ENCODE results near the gene TBC1D2B.

The TBC1D2B gene

DNA sequence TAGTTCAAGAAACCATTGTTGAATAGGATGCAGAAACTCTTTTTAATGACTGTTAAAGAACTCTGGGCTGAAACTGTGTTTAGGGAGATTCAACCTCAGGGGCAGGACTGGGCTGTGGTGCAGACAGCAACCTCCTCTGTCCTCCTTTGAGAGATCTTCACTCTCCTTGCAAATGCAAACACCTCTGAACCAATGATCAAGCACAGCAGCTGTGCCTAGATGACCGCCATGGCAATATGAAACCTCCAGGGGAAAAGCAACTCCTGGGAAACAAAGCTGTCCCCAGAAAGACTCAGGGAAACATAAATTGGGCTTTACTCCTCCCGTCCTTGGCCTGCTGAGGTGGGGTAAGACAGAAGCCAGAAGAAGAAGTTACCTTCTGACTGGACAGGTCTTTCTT, 52.6 kb downstream of the TBC1D2B start:
- DNase-seq = no peak

DNA sequence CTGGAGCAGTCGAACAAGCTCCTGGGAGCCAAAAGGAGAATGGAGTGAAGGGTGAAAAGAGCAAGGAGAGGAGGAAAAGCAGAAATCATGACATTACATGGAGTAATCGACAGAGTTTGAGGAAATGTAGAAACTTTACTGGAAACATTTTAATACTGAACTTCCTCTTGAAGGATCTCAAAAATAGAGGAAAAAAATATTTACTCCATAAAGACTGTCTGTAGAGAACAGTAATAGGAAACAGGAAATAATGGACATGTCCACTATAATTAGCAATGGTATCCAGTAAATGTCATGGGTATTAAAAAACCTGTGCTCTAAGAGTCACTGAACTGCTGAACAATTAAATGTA, 53.0 kb downstream of the TBC1D2B start:
- DNase-seq = no peak

DNA sequence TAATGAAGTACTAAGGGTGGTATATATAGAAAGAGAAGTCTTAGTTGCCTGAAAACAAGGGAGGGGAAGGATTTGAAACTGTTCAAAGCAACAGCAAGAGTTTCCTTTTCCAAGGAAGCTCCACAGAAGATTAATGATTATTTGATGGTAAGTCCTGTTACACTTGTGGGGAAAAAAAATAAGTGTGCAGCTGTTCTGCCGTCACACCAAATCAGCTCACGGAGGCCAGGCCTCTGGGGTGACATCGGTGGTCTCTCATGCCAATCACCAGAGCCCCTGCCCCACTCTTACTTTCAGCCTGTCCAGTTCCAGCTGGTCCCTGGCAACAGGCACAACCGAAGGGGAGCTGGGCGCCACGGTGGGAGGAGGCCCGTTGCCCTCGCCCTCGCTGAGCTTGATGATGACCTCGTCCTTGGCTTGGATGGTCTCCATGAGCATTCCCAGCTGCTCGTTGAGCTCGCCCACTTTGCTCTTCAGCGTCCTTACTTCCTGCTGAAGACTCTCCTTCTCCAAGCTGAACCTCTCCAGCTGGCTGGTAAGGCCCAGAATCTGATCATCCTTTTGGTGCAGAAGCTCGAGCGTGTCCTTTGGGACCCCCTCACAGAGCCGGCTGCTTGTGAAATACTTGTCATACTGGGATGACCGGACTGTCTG, 53.5 kb downstream of the TBC1D2B start:
- DNase-seq = no peak

DNA sequence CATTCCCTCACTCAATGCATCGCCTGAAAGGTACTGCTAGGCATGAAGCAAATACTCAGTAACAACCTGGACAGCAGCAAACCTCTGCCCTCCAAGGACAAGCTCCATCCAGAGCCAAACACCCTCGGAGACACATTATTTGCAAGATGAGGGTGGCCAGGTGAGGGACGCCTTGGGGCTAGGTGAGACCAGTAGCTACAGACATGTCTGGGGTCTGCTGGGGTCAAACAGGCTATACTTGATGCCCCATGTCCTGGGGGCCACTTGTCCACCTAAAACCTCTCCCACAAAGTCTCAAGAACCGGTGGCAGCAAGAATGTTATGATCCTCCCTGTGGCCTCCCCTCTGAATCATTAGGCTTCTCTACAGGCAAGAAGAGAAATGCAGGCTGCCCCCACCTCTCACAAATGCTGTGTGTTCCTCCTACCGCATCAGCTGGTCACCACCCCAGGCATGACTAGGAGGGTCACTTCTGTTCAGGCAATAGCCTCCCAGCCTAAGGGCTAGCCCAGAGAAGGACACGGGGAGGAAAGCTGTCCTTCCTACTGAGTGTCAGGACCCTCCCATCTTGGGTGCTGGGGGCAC, 54.3 kb downstream of the TBC1D2B start:
- DNase-seq = no peak

DNA sequence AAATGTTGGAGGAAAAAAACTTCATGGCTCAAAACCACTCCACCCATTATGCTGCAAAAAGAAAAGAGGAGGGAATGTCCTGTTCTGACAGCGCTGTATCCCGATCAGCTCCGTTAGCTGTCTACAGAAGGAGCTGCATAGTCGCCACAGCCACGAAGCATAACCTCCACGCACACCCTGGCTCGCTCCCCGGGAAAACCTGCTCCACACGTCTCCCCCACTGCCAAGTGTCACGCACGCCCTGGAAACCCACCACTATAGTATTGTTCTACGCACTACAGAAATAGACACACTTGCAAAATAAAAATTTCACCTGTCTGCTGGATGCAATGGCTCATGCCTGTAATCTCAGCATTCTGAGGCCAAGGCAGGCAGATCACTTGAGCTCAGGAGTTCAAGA, 55.8 kb downstream of the TBC1D2B start:
- no peak for DNase-seq

DNA sequence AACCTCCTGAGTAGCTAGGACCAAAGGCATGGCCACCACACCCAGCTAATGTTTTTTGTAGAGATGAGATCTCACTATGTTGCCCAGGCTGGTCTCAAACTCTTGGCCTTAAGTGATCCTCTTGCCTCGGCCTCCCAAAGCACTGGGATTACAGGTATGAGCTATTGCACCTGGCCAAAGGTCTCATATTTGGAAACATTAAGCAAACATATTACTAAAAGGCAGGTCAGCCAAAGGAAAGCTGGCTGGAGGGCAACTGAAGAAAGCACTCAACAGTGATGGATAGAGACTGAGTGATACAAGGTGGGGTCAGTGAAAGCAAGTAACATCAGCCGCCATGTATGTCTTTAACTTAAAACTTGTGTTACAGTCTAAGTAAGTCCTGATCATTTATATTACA, 57.5 kb downstream of the TBC1D2B start:
- no peak for DNase-seq

DNA sequence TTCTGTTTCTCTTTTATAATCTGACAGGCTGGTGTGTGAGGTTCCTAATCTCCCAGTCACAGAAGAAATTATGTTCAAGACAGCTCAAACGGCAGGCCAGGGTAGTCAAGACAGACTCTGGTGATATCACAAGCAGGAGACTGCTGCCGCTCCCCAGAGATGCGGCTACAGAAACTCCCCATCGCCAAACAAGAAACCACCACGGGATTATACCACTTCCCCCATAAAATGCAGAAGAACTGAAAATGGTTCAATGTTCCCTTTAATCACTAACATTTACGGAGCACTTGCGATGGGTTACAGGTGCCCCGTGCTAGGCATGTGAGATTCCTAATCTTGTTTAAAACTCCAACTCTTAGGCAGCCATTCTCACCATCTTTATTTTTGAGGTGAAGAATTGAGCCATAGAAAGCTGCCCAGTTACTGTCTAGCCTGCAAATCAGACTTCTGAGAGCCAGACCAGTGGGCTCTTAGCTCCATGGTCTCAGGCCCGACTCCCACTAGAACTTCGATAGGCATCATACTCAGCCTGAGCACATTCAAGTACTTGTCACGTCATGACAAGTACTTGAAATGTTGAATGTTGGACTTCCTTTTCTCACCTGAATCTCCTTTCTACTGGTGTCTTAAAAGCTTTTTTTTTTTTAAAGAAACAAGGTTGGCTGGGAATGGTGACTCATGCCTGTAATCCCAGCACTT, 58.4 kb downstream of the TBC1D2B start:
- DNase-seq = no peak

DNA sequence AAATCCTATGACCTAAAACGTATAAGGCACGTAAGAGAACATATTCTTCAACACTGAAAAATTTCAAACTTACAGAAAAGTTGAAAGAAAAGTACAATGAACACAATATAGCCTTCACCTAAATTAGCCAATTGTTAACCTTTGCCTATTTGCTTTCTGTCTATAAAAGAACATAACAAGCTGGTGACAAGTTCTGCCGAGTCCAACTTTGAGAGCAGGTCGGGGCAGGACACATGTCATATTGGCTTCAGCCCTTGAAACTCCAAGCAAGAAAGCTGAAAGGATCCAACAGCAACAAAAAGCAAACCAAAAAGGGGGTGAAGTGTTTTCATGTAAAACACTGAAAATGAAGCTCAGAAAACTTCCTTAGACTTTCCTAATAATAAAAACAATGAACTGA, 59.1 kb downstream of the TBC1D2B start:
- DNase-seq = no peak

DNA sequence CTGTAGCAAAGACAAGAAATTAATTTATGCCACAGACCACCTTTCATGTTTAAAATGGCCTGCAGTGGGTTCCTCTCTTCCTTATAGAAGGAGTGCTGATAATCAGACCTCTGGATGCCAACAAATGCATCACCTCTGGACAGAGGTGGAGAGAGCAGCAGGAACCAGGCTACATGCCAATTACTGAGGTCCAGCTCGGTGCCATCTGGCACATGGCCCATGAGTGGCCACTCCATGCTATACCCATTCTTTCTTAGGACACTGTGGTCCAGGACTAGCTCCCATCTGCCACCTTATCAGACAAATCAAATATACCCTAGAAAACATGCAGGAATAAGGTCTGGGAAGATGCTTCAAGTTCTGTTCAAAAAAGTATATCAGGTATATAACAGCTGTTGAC, 60.7 kb downstream of the TBC1D2B start:
- DNase-seq = no peak

DNA sequence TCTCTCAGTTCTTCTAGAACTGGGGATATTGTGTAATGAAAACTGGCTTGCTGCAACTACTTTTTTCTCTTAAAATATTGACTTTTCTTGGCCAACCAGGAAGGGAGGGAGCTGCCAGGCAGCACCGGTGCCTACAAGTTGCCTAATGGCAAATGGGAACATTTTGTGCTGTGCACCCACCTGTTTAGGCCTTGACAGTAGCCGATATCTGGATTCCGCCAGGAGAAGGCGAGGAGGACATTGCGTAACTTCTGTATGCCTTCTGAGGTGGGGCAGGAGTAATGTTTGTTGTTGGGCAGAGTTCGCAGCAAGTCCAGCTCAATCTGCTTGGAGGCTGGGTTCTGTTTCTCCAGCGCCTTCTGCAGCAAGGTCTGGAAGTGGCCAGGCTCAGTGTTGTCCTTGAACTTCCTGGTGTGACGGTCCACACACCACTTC, 64.9 kb downstream of the TBC1D2B start:
- no peak for DNase-seq

DNA sequence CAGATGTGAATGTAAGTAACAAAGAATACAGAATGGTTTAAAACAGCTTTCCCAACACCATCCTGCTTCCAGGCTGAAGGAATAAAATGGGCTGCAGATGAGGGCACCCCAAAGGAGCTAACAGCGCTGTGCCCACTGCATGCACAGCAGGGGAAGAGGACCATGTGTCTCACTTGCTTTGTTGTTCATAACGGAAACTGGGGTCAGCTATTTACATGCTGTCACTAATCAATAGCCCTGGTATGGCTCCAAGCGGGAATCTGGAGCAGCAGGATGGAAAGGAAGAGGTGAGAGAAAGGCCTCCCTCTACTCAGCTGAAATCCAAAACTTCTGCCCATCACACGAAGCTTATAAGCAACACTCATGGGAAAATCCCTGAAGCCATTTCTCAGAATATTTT, 67.4 kb downstream of the TBC1D2B start:
- DNase-seq = no peak

DNA sequence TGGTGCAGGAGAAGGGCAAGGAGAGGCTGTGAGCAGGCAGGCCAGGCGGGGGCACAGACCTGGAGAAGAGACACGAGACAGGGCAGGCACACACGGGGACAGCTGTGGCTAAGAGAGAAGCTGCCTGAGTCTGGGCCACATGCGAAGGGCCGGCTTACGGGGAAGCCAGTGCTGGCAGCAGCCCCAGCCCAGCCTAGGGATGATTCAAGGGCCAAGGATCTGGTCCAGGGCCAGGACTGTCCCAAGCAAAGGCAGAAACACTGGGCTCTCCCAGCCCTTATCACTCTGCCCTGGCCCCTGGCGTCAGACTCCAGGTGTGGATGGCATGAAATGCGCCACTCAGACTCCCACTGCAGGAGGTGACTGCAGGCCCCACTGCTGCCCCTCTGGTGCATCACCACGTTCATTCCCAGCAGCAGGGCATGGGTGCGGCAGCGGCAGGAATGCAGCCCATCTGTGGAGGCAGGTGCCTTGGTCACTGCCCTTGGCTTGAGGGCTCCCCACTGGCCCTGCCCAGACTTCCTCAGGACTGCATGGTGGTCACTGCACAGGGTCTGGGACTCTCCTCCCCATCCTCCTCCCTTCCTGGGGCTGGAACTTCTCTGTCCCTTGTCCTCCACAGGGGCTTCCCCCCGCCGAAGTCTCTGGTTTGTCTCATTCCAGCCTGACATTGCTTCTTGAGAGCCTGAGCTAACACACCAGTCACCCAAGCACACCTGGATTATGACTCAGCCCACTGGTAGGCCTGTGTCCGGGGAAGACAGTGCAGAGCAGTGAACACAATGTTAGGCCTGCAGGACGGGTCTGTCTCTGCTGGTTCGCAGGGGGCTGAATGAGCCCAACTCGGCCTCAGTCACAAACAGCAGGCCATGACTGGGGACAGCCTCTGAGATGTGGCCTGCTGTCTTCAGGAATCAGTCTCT, 69.3 kb downstream of the TBC1D2B start:
- peak in 6 of 14 donors; percentile 33 to 76 (median 44) for DNase-seq

DNA sequence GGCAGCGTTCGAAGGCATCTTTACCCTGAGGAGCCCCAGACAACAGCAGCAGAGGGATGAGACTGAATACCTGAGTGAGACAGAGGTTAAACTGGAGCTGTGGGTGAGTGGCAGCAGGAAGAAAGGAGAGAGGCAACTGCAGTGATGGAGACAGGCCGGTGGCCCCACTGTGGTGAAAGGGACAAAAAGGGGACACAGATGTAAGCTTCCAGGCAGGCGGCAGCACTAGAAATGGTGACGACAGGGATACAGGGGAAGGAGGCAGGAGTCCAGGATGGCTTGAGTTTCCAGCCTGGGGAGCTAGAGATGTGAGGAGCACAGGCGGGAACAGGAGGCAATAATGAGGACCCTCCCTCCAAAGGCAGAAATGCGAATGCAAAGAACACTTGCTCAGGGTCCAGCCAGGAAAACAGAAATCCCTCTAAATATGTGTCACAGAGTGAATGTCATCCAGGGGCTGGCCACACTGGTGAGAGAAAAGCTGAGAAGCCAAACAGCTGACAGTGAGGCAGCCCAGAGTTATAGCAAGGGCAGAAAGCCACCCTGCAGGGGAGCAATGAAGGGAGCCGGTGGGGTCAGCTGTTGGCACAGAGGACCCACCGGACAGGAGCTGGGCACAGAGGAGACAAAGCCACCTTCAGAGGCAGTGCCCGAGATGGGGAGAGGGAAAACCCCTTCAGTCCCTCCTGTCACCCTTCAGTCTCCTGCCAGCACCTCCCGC, 70.1 kb downstream of the TBC1D2B start:
- peak in 2 of 14 donors; percentile 49 to 68 for DNase-seq

DNA sequence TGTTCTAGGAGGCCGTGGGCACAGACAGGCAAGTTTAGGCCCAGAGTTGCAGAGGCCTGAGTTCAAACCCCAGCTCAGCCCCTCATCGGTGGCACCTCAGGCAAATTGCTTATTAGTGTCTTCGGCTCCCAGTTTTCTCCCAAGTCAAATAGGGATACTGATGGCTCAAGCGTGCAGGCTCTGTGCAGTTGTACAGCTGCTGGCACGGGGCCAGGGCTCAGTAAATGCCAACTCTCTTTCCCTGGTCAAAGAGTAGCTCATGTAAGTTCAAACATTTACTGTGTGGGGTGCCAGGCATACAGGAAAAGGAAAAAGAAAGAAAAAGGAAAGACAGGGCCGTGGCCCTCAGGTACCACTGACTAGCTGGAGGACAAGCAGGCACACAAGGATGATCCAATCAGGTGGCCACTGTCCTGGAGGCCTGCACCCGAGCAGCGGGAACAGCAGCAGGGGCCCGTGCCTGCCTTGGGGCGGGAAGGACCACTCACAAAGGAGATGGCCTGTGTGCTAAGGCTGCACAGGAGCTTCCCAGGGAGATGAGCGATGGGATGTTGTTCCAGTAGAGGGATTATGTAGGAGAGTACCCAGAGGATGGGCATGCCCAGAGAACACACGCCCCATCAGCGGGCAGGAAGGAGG, 70.8 kb downstream of the TBC1D2B start:
- DNase-seq = peak in 1 of 14 donors; percentile 26

DNA sequence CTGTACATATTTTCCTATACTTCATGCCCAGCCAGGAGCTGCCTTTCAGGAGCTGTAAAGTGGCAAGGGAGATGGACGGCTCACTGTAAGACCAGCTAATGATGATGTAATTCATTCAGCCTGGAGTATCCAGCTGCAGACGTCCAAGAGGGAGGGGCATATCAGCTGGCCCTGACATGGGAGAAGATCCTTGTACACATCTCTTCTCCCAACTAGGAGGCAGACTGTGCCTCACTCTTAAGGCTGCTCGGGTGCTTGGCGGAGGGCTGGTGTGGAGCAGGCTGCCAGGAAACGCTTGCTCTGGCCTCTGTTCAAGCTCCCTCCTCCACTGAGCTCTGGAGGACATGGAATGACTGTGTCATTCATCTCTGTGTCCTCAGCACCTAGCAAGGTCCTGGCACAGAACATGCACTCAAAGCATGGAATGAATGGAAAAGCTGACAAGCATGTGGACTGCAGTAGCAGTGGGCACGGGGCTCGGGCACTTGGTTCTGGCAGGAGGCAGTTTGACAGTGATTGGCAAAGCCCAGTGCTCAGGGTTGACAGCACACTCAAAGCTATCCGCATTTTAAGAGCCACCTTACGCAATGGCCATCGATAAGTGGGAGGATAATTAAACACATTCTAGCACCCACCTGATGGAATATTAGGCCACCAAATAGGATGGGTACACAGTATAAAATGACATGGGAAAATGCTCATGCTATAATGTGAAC, 72.4 kb downstream of the TBC1D2B start:
- peak in 12 of 14 donors; percentile 31 to 88 (median 70) for DNase-seq

DNA sequence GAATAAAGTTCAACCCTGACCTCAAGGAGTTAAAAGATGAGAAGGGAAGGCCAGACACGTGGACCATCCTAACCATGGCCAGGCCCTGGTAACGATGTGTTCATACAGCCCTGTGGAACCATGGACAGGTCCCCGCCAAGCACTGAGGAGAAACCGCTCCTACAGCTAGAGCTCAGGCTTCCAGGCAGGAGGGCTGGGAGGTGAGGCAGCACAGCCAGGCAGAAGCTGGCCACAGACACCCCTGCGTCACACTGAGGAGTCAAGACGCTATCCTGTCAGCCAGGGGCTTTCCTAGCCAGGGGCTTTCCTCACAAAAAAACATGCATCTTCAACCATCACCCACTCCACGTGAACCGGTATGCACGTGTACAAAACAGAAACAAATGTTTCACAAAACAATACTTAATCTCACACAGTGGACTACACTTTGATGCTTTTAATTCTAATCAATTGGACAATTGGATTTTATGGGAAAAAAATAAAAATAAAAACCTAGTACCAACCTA, 73.2 kb downstream of the TBC1D2B start:
- no peak for DNase-seq

DNA sequence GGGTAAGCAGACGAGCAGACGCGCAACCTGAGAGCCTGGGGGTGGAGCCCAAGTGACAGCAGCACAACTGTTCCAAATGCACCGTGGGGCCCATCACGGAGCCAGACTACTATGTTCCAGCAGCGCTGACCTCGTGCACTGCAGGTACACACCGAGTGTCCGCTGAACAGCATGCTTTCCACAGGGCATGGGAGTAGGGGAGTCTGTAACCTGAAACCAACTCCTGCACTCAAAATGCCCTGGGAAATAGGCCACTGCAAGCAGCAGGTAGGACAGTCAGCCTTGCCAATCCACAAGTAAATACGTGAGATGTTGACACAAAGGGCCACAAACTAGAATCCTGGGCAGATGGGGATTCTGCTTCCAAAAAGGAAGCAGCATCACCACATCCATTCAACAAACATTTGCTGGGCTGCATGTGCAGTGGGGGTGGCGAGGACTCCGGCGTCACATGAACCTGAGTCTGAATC, 73.9 kb downstream of the TBC1D2B start:
- no peak for DNase-seq

DNA sequence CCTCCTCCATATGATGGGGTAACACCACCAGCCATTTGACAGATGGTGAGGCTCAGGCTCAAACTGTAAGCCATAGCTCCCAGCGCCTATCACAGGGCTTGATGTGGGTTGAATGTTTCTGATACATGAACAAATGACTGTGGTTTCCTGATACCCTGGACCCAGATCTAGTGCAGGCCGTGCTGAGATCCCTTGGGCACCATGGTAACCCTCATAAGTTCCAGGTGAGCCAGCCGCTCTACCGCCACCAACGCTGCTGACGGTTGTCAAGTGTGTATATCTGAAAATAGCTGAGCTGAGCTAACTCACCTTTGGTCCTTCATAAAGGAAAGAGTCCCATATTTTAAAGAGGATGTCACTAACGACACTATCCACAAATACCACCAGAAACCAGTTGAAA, 74.5 kb downstream of the TBC1D2B start:
- DNase-seq = no peak

DNA sequence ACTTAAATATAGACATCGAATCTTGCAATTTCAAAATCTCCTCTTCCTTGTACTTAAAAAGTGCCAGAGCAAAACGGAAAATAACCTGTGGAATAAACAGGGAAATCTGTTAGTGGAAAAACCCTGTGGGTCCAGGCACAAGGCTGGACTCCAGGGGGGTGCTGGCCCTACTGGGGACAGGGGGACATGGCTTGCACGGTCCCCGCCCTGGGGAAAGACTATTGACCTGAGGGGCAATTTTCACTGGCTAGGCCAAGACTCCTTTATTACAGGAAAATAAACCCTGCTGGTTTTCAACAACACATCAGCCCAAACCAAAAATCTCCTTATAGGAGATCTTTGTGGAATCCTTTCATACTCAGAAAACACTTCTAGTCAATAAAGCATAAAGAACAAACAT, 75.9 kb downstream of the TBC1D2B start:
- no peak for DNase-seq

DNA sequence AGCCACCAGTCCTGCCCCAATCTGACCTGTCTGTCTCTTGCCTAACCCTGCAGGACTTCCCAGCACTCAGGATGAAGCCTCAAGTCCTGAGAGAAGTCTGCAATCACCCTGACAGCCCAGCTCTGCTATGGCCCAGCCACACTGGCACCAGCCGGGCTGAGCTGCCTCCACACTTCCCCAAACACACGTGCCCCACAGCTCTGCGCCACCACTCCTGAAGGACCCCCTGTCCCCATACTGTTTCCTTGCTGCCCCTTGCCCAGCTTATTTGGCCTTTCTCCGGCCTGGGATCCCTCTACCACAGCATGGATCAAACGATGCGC, 76.6 kb downstream of the TBC1D2B start:
- DNase-seq = no peak
